SK-N-SH (cell line): ENCODE data around the gene CFAP44. TPM values are rescaled to one million over a fixed set of nuclear protein-coding genes. Genes with fewer than 3 reads are reported as not detected.

ENCODE experiments used
- CTCF ChIA-PET: fragments of 300-600, 350-600 bp; formaldehyde crosslinking; extraction: SDS; loops from one replicate; lab custom pipeline; 2021; lab: Yijun Ruan, JAX
- POLR2A ChIA-PET: fragments of 350-600 bp; sonication (Branson Sonifier 250); formaldehyde crosslinking; extraction: SDS; loops from one replicate; lab custom pipeline; 2020; ENCODE audit warnings: antibody characterized with exemption, inconsistent platforms; lab: Yijun Ruan, JAX
- DNase-seq: peaks from one replicate; pipeline ENCODE4 v3.0.0; 2012
- H2AFZ ChIP-seq: fragments of 200-600 bp; sonication (generic); 2 replicates; pipeline ENCODE4 v1.8.1; 2016; ENCODE audit warnings: antibody characterized with exemption, mild to moderate bottlenecking, low read depth
- H3F3A ChIP-seq: fragments of 200-600 bp; sonication (generic); replicated peaks from 2 replicates; pipeline ENCODE3; 2016; ENCODE audit warnings: antibody characterized with exemption, mild to moderate bottlenecking; ENCODE audit not compliant: insufficient read depth
- H3K27ac ChIP-seq, 2 experiments: fragments of 200-500 bp in 1 of 2; fragments of 200-600 bp in 1 of 2; sonication (Bioruptor generic) in 1 of 2; sonication (generic), shearing (Covaris generic) in 1 of 2; 2 replicates each; pipeline versions ENCODE4 v1.5.1 to v1.6.1; 2014 to 2016; ENCODE audit warnings: low read depth in 2 of 2, inconsistent platforms in 1 of 2, low read length in 1 of 2, mild to moderate bottlenecking in 1 of 2, mixed read lengths in 1 of 2
- H3K27me3 ChIP-seq: fragments of 200-600 bp; sonication (generic), shearing (Covaris generic); 2 replicates; pipeline ENCODE4 v1.6.1; 2016; ENCODE audit warnings: mixed run types; ENCODE audit not compliant: insufficient read depth
- H3K36me3 ChIP-seq, 2 experiments: fragments of 200-500 bp in 1 of 2; fragments of 200-600 bp in 1 of 2; sonication (Bioruptor generic) in 1 of 2; sonication (generic) in 1 of 2; replicated peaks in 1 of 2; 2 replicates each; pipeline versions ENCODE3 to v1.5.1; 2014 to 2016; ENCODE audit warnings: low read length in 1 of 2, mild to moderate bottlenecking in 1 of 2; ENCODE audit not compliant: insufficient read depth in 2 of 2, control insufficient read depth in 1 of 2
- H3K4me1 ChIP-seq, 2 experiments: fragments of 200-500 bp in 1 of 2; fragments of 200-600 bp in 1 of 2; sonication (Bioruptor generic) in 1 of 2; sonication (generic), shearing (Covaris generic) in 1 of 2; 2 replicates each; pipeline versions ENCODE4 v1.5.1 to v1.6.1; 2014 to 2016; ENCODE audit warnings: low read depth in 1 of 2, low read length in 1 of 2, mixed run types in 1 of 2; ENCODE audit not compliant: insufficient read depth in 2 of 2, control insufficient read depth in 1 of 2
- H3K4me2 ChIP-seq: fragments of 200-600 bp; sonication (generic), shearing (Covaris generic); 2 replicates; pipeline ENCODE4 v1.6.1; 2017; ENCODE audit warnings: mixed run types
- H3K4me3 ChIP-seq, 2 experiments: fragments of 200-500 bp in 1 of 2; fragments of 200-600 bp in 1 of 2; sonication (Bioruptor generic) in 1 of 2; sonication (generic), shearing (Covaris generic) in 1 of 2; 2 replicates each; pipeline versions ENCODE4 v1.5.1 to v1.8.1; 2014 to 2016; ENCODE audit warnings: low read depth in 2 of 2, inconsistent platforms in 1 of 2, low read length in 1 of 2, mild to moderate bottlenecking in 1 of 2, mixed read lengths in 1 of 2, moderate library complexity in 1 of 2
- H3K79me2 ChIP-seq: fragments of 200-600 bp; sonication (generic); 2 replicates; pipeline ENCODE4 v1.8.1; 2017; ENCODE audit warnings: mild to moderate bottlenecking; ENCODE audit not compliant: insufficient read depth
- H3K9ac ChIP-seq: fragments of 200-600 bp; sonication (generic); 2 replicates; pipeline ENCODE4 v1.6.1; 2017; ENCODE audit warnings: mixed run types
- H3K9me2 ChIP-seq: fragments of 200-600 bp; sonication (generic); 2 replicates; pipeline ENCODE4 v1.6.1; 2017; ENCODE audit warnings: mixed run types
- H3K9me3 ChIP-seq: fragments of 200-600 bp; sonication (generic); 2 replicates; pipeline ENCODE4 v1.6.1; 2017; ENCODE audit warnings: mixed run types, mild to moderate bottlenecking, moderate library complexity
- H4K20me1 ChIP-seq: fragments of 200-600 bp; sonication (generic); 2 replicates; pipeline ENCODE4 v1.6.1; 2017; ENCODE audit warnings: mild to moderate bottlenecking, mixed run types; ENCODE audit not compliant: insufficient read depth
- CHD2 ChIP-seq: fragments of 150-350 bp; IDR thresholded peaks from 2 replicates; pipeline ENCODE4 v1.6.1; 2018; ENCODE audit warnings: low read length; ENCODE audit not compliant: partially characterized antibody
- CTCF ChIP-seq: fragments of 200-600 bp; sonication (generic); IDR thresholded peaks from 2 replicates; pipeline ENCODE4 v1.6.1; 2017; ENCODE audit warnings: antibody characterized with exemption, mild to moderate bottlenecking, moderate library complexity
- ELF1 ChIP-seq: IDR thresholded peaks from 2 replicates; pipeline ENCODE4 v1.4.0; 2012
- EP300 ChIP-seq, 2 experiments: IDR thresholded peaks; 2 replicates each; pipeline versions ENCODE4 v1.4.0 to v1.6.1; 2012; ENCODE audit warnings: borderline replicate concordance in 1 of 2, low read depth in 1 of 2, low read length in 1 of 2
- EZH2phosphoT487 ChIP-seq: fragments of 200-600 bp; sonication (generic); IDR thresholded peaks from 2 replicates; pipeline ENCODE4 v1.6.1; 2017; ENCODE audit warnings: low read depth, mixed run types, mild to moderate bottlenecking, antibody characterized with exemption, moderate library complexity, borderline replicate concordance
- FOSL2 ChIP-seq: IDR thresholded peaks from 2 replicates; pipeline ENCODE4 v1.4.0; 2012; ENCODE audit warnings: low read depth, mild to moderate bottlenecking, moderate library complexity, borderline replicate concordance
- FOXJ3 ChIP-seq: sonication (generic); formaldehyde crosslinking; IDR thresholded peaks from 2 replicates; pipeline ENCODE4 v1.5.1; 2020; ENCODE audit warnings: mild to moderate bottlenecking, missing genetic modification reagents
- FOXM1 ChIP-seq: IDR thresholded peaks from 2 replicates; pipeline ENCODE4 v1.4.0; 2012; ENCODE audit warnings: low read depth, mild to moderate bottlenecking
- JUND ChIP-seq: IDR thresholded peaks from 2 replicates; pipeline ENCODE4 v1.4.0; 2012
- MAX ChIP-seq: IDR thresholded peaks from 2 replicates; pipeline ENCODE4 v1.4.0; 2012; ENCODE audit warnings: low read depth
- NFIC ChIP-seq: IDR thresholded peaks from 2 replicates; pipeline ENCODE4 v1.4.0; 2012; ENCODE audit warnings: borderline replicate concordance
- RAD21 ChIP-seq: IDR thresholded peaks from 2 replicates; pipeline ENCODE4 v1.6.1; 2012; ENCODE audit warnings: mild to moderate bottlenecking, low read length
- REST ChIP-seq: IDR thresholded peaks from 2 replicates; pipeline ENCODE4 v1.6.1; 2012; ENCODE audit warnings: mild to moderate bottlenecking, low read depth, low read length, moderate library complexity
- RFX5 ChIP-seq: IDR thresholded peaks from 2 replicates; pipeline ENCODE4 v1.6.1; 2012; ENCODE audit warnings: mild to moderate bottlenecking, improper control_type of control experiment, low read length
- SIN3A ChIP-seq: IDR thresholded peaks from 2 replicates; pipeline ENCODE4 v1.6.1; 2012; ENCODE audit warnings: low read depth, mild to moderate bottlenecking, low read length, moderate library complexity, borderline replicate concordance
- SMC3 ChIP-seq: IDR thresholded peaks from 2 replicates; pipeline ENCODE4 v1.6.1; 2012; ENCODE audit warnings: low read depth, low read length, improper control_type of control experiment
- TAF1 ChIP-seq: IDR thresholded peaks from 2 replicates; pipeline ENCODE4 v1.6.1; 2012; ENCODE audit warnings: low read depth, mild to moderate bottlenecking, low read length, moderate library complexity, borderline replicate concordance
- TEAD4 ChIP-seq: IDR thresholded peaks from 2 replicates; pipeline ENCODE4 v1.4.0; 2012; ENCODE audit warnings: mild to moderate bottlenecking, borderline replicate concordance; ENCODE audit not compliant: insufficient read depth
- USF1 ChIP-seq: IDR thresholded peaks from 2 replicates; pipeline ENCODE4 v1.4.0; 2012; ENCODE audit warnings: low read depth, borderline replicate concordance
- ZBTB33 ChIP-seq: IDR thresholded peaks from 2 replicates; pipeline ENCODE4 v1.4.0; 2012; ENCODE audit warnings: low read depth, borderline replicate concordance
- WGBS: methylation state at CpG from one replicate; pipeline ENCODE4 v1.1.6; 2017; ENCODE audit warnings: low lambda C conversion rate; 5-methylcytosine and 5-hydroxymethylcytosine counted together
- polyA plus RNA-seq, 3 experiments: library from polyadenylated mRNA; depleted of rRNA; stranded (reverse); fragments of >200 nt; gene quantifications; 2 replicates each; pipeline ENCODE4 v1.2.3, GENCODE V29; 2012

The CFAP44 gene
- 2.3 and 3.7 TPM in 2 replicates for polyA plus RNA-seq (2012; rRNA removed)
- 1.3 and 1.5 TPM in 2 replicates for polyA plus RNA-seq (2012; cell fraction: cytosol; rRNA removed)
- 14.7 and 25.9 TPM in 2 replicates for polyA plus RNA-seq (2012; cell fraction: nucleus; rRNA removed)

GRCh38 chr3:113441051-113441770 is at the start of gene CFAP44:
Gene CFAP44, minus strand, starts transcription at chr3:113441493. Its CDS starts 7,829 bp downstream, at chr3:113433664.
- Histone ChIP-seq H3K9me2 (no peaks in the 10 kb centered on the region), H3K9me3 (no peaks in the 10 kb centered on the region), H2AFZ (no peak within 1 kb of the TSS), H3K4me1 (no peaks in the 10 kb centered on the region), H3K4me2 (no peak within 1 kb of the TSS), H3F3A (no peaks in the 10 kb centered on the region), H3K36me3 (peaks cover 9 to 28% of the 10 kb centered on the region in 2 experiments), H3K79me2 (no peaks in the 10 kb centered on the region), H4K20me1 (no peaks in the 10 kb centered on the region), H3K27ac (no peak within 1 kb of the TSS), H3K9ac (no peak within 1 kb of the TSS), H3K4me3 (no peak within 1 kb of the TSS), H3K27me3 (no peaks in the 10 kb centered on the region)
- TF ChIP-seq EP300 (IDR thresholded peaks at IDR 0.05; ENCODE audit: borderline replicate concordance in 1 of 2, low read depth in 1 of 2, low read length in 1 of 2) = no peak
- no peak for TF ChIP-seq FOXJ3
- no peak for TF ChIP-seq CHD2
- TF ChIP-seq REST = no peak
- no peak for TF ChIP-seq SMC3
- TF ChIP-seq NFIC = no peak
- TF ChIP-seq ZBTB33 = no peak
- TF ChIP-seq TAF1 = no peak
- TF ChIP-seq FOSL2 = no peak
- TF ChIP-seq TEAD4 = no peak
- no peak for TF ChIP-seq USF1
- no peak for TF ChIP-seq CTCF
- TF ChIP-seq RFX5 = no peak
- TF ChIP-seq ELF1 = no peak
- TF ChIP-seq SIN3A = no peak
- no peak for TF ChIP-seq EZH2phosphoT487
- TF ChIP-seq MAX = no peak
- no peak for TF ChIP-seq RAD21
- TF ChIP-seq JUND = no peak
- TF ChIP-seq FOXM1 = no peak
- POLR2A ChIA-PET = no interaction called here
- no peak for DNase-seq
- CTCF ChIA-PET = no interaction called here
- 98% methylated on average over 35 of the region's 44 CpGs for WGBS
